ENCODE measurements around the gene CDHR5.

Gene CDHR5

DNA sequence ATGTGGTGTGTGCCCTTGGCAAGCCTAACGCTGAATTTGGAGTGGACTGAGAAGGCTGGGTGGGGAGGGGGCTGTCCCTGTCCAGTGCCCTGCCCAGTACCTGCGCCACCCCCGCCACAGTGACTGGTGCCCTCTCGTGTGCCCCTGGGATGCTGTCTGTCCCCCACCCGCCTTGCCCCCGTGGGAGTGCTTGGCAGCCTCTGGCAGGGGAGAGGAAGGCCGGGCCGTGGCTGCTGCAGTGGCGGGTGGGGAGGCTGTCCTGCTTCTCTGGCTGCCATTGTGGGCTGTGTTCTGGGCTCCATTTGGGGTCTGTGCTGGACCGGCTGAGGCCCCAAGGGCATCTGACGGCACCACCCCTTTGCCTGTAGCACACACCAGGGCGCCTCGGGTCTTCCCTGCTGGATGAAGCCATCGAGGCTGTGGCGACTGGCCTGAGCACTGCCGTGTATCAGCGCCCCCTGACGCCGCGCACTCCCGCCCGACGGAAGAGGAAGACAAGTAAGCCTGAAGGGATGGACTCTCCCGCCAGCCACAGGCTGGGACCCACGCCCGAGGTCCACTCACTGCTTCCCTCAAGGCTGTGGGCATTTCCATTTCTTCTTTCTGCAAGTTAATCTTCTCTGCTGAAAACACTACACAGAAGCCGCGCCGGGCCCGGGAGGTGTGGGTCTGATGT, 26.6 kb downstream of the CDHR5 start:
- DNase-seq = no peak
- Histone ChIP-seq H3K27me3 (ENCODE audit: insufficient read depth, low read depth, severe bottlenecking) (no peaks in the 10 kb centered on the region), H3K9me3 (ENCODE audit: severe bottlenecking) (no peaks in the 10 kb centered on the region), H3K27ac (no peak overlapping the region), H3K36me3 (peaks cover 88% of the 10 kb centered on the region), H3K4me3 (ENCODE audit: low read depth, low read length) (no peak overlapping the region)
- TF ChIP-seq CTCF (IDR thresholded peaks at IDR 0.05; ENCODE audit: low read depth, low read length) = no peak

DNA sequence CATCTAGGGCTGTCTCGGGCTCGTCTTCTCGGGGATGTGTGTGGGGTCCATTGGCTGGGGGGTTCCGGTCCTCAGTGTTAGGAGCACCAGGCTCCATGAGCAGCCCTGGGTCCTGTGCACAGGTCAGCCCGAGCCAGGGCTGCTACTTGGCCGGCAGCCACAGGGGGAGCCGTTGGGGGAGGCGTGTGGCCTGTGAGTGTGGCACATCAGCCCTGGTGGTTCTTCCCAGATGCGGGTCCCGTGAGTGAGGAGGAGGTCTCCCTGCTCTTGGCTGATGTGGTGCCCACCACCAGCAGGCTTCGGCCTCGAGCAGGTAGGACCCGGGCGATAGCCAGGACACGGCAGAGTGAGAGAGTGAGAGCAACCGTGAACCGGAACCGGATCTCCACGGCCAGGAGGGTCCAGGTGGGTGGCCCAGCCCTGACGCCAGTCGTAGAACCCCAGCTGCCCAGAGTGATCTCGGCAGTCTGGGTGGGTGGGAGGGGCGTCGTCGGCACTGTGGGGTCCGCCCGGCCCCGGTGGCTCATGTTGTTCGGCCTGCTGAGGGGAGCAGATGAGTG, 27.5 kb downstream of the CDHR5 start:
- H3K36me3 ChIP-seq = peaks cover 90% of the 10 kb centered on the region
- TF ChIP-seq CTCF (IDR thresholded peaks at IDR 0.05; ENCODE audit: low read depth, low read length) = peak; percentile 64
- H3K4me3 ChIP-seq (ENCODE audit: low read depth, low read length) = no peak overlapping the region
- H3K27me3 ChIP-seq (ENCODE audit: insufficient read depth, low read depth, severe bottlenecking) = no peaks in the 10 kb centered on the region
- no peak for DNase-seq
- H3K27ac ChIP-seq = no peak overlapping the region
- no peaks in the 10 kb centered on the region for H3K9me3 ChIP-seq (ENCODE audit: severe bottlenecking)

- no peak overlapping the region for H3K4me3 ChIP-seq (ENCODE audit: low read depth, low read length)
- H3K27ac ChIP-seq = no peak overlapping the region
- H3K9me3 ChIP-seq (ENCODE audit: severe bottlenecking) = no peaks in the 10 kb centered on the region
- H3K36me3 ChIP-seq = peaks cover 87% of the 10 kb centered on the region
- H3K27me3 ChIP-seq (ENCODE audit: insufficient read depth, low read depth, severe bottlenecking) = no peaks in the 10 kb centered on the region
- DNase-seq = no peak
- no peak for TF ChIP-seq CTCF (IDR thresholded peaks at IDR 0.05; ENCODE audit: low read depth, low read length)
Observed at GRCh38 chr11:596374-596773, 28.4 kb downstream of the CDHR5 start.

GRCh38 chr11:595400-595799, 29.4 kb downstream of the CDHR5 start:
- H3K9me3 ChIP-seq (ENCODE audit: severe bottlenecking) = no peaks in the 10 kb centered on the region
- peaks cover 88% of the 10 kb centered on the region for H3K36me3 ChIP-seq
- no peaks in the 10 kb centered on the region for H3K27me3 ChIP-seq (ENCODE audit: insufficient read depth, low read depth, severe bottlenecking)
- no peak overlapping the region for H3K27ac ChIP-seq
- DNase-seq = no peak
- no peak overlapping the region for H3K4me3 ChIP-seq (ENCODE audit: low read depth, low read length)
- TF ChIP-seq CTCF (IDR thresholded peaks at IDR 0.05; ENCODE audit: low read depth, low read length) = no peak

- TF ChIP-seq CTCF (IDR thresholded peaks at IDR 0.05; ENCODE audit: low read depth, low read length) = no peak
- no peak for DNase-seq
- H3K9me3 ChIP-seq (ENCODE audit: severe bottlenecking) = no peaks in the 10 kb centered on the region
- H3K27me3 ChIP-seq (ENCODE audit: insufficient read depth, low read depth, severe bottlenecking) = no peaks in the 10 kb centered on the region
- H3K36me3 ChIP-seq = peaks cover 88% of the 10 kb centered on the region
- no peak overlapping the region for H3K4me3 ChIP-seq (ENCODE audit: low read depth, low read length)
- no peak overlapping the region for H3K27ac ChIP-seq
Observed at GRCh38 chr11:593347-593746, 31.4 kb downstream of the CDHR5 start.

DNA sequence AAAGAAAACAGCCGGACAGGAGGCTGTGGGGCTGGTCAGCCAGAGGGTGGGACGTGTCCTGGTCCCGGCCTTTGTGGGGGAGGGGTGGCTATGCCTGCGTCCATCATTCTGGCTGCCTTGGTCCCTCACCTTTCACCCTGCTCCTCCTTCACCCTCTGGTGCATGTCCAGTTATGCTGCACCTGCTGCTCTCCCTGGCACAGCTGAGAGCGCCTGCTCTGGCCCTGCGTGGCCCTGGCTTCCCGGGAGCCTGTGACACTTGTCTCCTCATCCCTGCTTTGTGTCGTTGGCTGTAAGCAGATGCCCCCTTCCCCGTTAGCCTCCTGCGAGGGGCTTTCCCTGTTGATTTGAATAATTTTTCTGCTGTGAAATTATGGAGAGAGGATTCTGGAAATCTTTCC, 31.8 kb downstream of the CDHR5 start:
- no peak for DNase-seq
- H3K36me3 ChIP-seq = peaks cover 88% of the 10 kb centered on the region
- H3K27me3 ChIP-seq (ENCODE audit: insufficient read depth, low read depth, severe bottlenecking) = no peaks in the 10 kb centered on the region
- no peak overlapping the region for H3K4me3 ChIP-seq (ENCODE audit: low read depth, low read length)
- H3K9me3 ChIP-seq (ENCODE audit: severe bottlenecking) = no peaks in the 10 kb centered on the region
- no peak overlapping the region for H3K27ac ChIP-seq
- no peak for TF ChIP-seq CTCF (IDR thresholded peaks at IDR 0.05; ENCODE audit: low read depth, low read length)

All from WERI-Rb-1 (cell line).